IMR-90 (cell line): ENCODE results near the gene SLC66A2. TPM values are rescaled to one million over a fixed set of nuclear protein-coding genes. Genes with fewer than 3 reads are reported as not detected.

ENCODE experiments used
- ATAC-seq: fragments of 200-7000 bp; cut with Tn5 transposase; 2 replicates; pipeline ENCODE4 v1.9.1; 2020; ENCODE audit warnings: low read depth, mild to moderate bottlenecking, moderate library complexity
- BruUV-seq: library from RNA; stranded (reverse); fragments of 400-500 nt; replicated peaks from 2 replicates; lab custom pipeline; 2021; lab: Mats Ljungman, UMichigan
- CTCF ChIA-PET: fragments of 300-600 bp; formaldehyde crosslinking; extraction: SDS; loops from one replicate; lab custom pipeline; 2021; ENCODE audit warnings: antibody characterized with exemption; lab: Yijun Ruan, JAX
- POLR2A ChIA-PET: fragments of 300-600 bp; sonication (Branson Sonifier 250); formaldehyde crosslinking; loops from one replicate; lab custom pipeline; 2022; ENCODE audit warnings: antibody characterized with exemption; ENCODE audit not compliant: unreplicated experiment; lab: Charles Lee
- DNase-seq: peaks from one replicate; pipeline ENCODE4 v3.0.0; 2013
- H2AFZ ChIP-seq: replicated peaks from 2 replicates; pipeline ENCODE3; 2013; ENCODE audit warnings: low read length, mild to moderate bottlenecking; ENCODE audit not compliant: poor library complexity
- H2AK5ac ChIP-seq: 2 replicates; pipeline ENCODE4 v1.6.1; 2013; ENCODE audit warnings: low read depth, low read length, inconsistent platforms
- H2AK9ac ChIP-seq: replicated peaks from 2 replicates; pipeline ENCODE3; 2013; ENCODE audit warnings: mild to moderate bottlenecking, low read depth, low read length, moderate library complexity; ENCODE audit not compliant: poor library complexity
- H2BK120ac ChIP-seq: 2 replicates; pipeline ENCODE4 v1.6.1; 2013; ENCODE audit warnings: low read depth, low read length, inconsistent platforms
- H2BK15ac ChIP-seq: 3 replicates; pipeline ENCODE4 v1.6.1; 2013; ENCODE audit warnings: low read depth, low read length, inconsistent platforms
- H2BK20ac ChIP-seq: 2 replicates; pipeline ENCODE4 v1.6.1; 2013; ENCODE audit warnings: low read depth, mild to moderate bottlenecking, inconsistent platforms, low read length, moderate library complexity
- H2BK5ac ChIP-seq: 2 replicates; pipeline ENCODE4 v1.6.1; 2013; ENCODE audit warnings: mild to moderate bottlenecking, low read depth, low read length, inconsistent platforms; ENCODE audit not compliant: poor library complexity, severe bottlenecking
- H3K14ac ChIP-seq: replicated peaks from 2 replicates; pipeline ENCODE4 v1.6.1; 2013; ENCODE audit warnings: low read depth, low read length, inconsistent platforms
- H3K18ac ChIP-seq: 2 replicates; pipeline ENCODE4 v1.6.1; 2013; ENCODE audit warnings: low read depth, low read length, control low read depth
- H3K23ac ChIP-seq: 2 replicates; pipeline ENCODE4 v1.6.1; 2013; ENCODE audit warnings: low read depth, low read length, inconsistent platforms
- H3K27ac ChIP-seq: 2 replicates; pipeline ENCODE4 v1.5.1; 2013; ENCODE audit warnings: mild to moderate bottlenecking, control low read depth, low read length; ENCODE audit not compliant: insufficient read depth
- H3K27me3 ChIP-seq: 2 replicates; pipeline ENCODE4 v1.6.1; 2013; ENCODE audit warnings: low read length; ENCODE audit not compliant: control insufficient read depth, insufficient read depth
- H3K36me3 ChIP-seq: 2 replicates; pipeline ENCODE4 v1.6.1; 2013; ENCODE audit warnings: low read length, mixed read lengths; ENCODE audit not compliant: control insufficient read depth, insufficient read depth
- H3K4ac ChIP-seq: 2 replicates; pipeline ENCODE4 v1.6.1; 2013; ENCODE audit warnings: low read depth, low read length, inconsistent platforms
- H3K4me1 ChIP-seq: 2 replicates; pipeline ENCODE4 v1.6.1; 2013; ENCODE audit warnings: low read length, mixed read lengths; ENCODE audit not compliant: control insufficient read depth, insufficient read depth
- H3K4me2 ChIP-seq: 2 replicates; pipeline ENCODE4 v1.6.1; 2013; ENCODE audit warnings: low read depth, mild to moderate bottlenecking, control low read depth, low read length, moderate library complexity
- H3K4me3 ChIP-seq: 2 replicates; pipeline ENCODE4 v1.5.1; 2013; ENCODE audit warnings: low read depth, mild to moderate bottlenecking, control low read depth, low read length, moderate library complexity; ENCODE audit not compliant: insufficient read depth
- H3K56ac ChIP-seq: 2 replicates; pipeline ENCODE4 v1.6.1; 2013; ENCODE audit warnings: low read length, inconsistent platforms; ENCODE audit not compliant: insufficient read depth; ENCODE audit errors: extremely low read depth
- H3K79me1 ChIP-seq, 2 experiments: 2 replicates each; pipeline ENCODE4 v1.6.1; 2013; ENCODE audit warnings: low read length in 2 of 2, inconsistent platforms in 1 of 2, low read depth in 1 of 2
- H3K9ac ChIP-seq: 2 replicates; pipeline ENCODE4 v1.6.1; 2013; ENCODE audit warnings: low read depth, low read length, control low read depth
- H3K9me1 ChIP-seq: 2 replicates; pipeline ENCODE4 v1.6.1; 2013; ENCODE audit warnings: low read length, inconsistent platforms; ENCODE audit not compliant: insufficient read depth
- H3K9me3 ChIP-seq: 2 replicates; pipeline ENCODE4 v1.6.1; 2013; ENCODE audit warnings: low read length; ENCODE audit not compliant: control insufficient read depth, insufficient read depth
- H4K20me1 ChIP-seq: 2 replicates; pipeline ENCODE4 v1.6.1; 2013; ENCODE audit warnings: low read length, inconsistent platforms; ENCODE audit not compliant: insufficient read depth
- H4K5ac ChIP-seq: 2 replicates; pipeline ENCODE4 v1.6.1; 2013; ENCODE audit warnings: mild to moderate bottlenecking, low read depth, low read length, control low read depth
- H4K8ac ChIP-seq, 2 experiments: 2 replicates each; pipeline ENCODE4 v1.6.1; 2013; ENCODE audit warnings: low read depth in 2 of 2, low read length in 2 of 2, control low read depth in 1 of 2, inconsistent platforms in 1 of 2
- H4K91ac ChIP-seq: 2 replicates; pipeline ENCODE4 v1.6.1; 2013; ENCODE audit warnings: low read depth, low read length, inconsistent platforms; ENCODE audit not compliant: insufficient read depth
- BHLHE40 ChIP-seq: fragments of 150-350 bp; IDR thresholded peaks from 2 replicates; pipeline ENCODE4 v1.6.1; 2016; ENCODE audit warnings: mild to moderate bottlenecking, low read depth, low read length
- CEBPB ChIP-seq: IDR thresholded peaks from 2 replicates; pipeline ENCODE4 v1.6.1; 2012; ENCODE audit warnings: low read depth, low read length, improper control_type of control experiment
- CHD1 ChIP-seq: IDR thresholded peaks from 2 replicates; pipeline ENCODE4 v1.6.1; 2012; ENCODE audit warnings: low read depth, low read length, improper control_type of control experiment
- CTCF ChIP-seq: conservative IDR thresholded peaks from 2 replicates; pipeline ENCODE4 v1.5.1; 2012; ENCODE audit warnings: mild to moderate bottlenecking, low read depth, low read length, improper control_type of control experiment
- ELK1 ChIP-seq: fragments of 150-350 bp; IDR thresholded peaks from 2 replicates; pipeline ENCODE4 v1.6.1; 2016; ENCODE audit warnings: low read depth, mild to moderate bottlenecking, low read length, moderate library complexity, borderline replicate concordance
- FOS ChIP-seq: fragments of 150-350 bp; IDR thresholded peaks from 2 replicates; pipeline ENCODE4 v1.6.1; 2016; ENCODE audit warnings: low read depth, low read length
- MAFK ChIP-seq: IDR thresholded peaks from 2 replicates; pipeline ENCODE4 v1.6.1; 2012; ENCODE audit warnings: low read depth, low read length, improper control_type of control experiment
- MAZ ChIP-seq: IDR thresholded peaks from 2 replicates; pipeline ENCODE4 v1.6.1; 2012; ENCODE audit warnings: low read depth, mild to moderate bottlenecking, low read length, improper control_type of control experiment, moderate library complexity, borderline replicate concordance
- MXI1 ChIP-seq: IDR thresholded peaks from 2 replicates; pipeline ENCODE4 v1.6.1; 2012; ENCODE audit warnings: low read depth, mild to moderate bottlenecking, low read length, moderate library complexity, borderline replicate concordance
- NFE2L2 ChIP-seq: fragments of 150-350 bp; IDR thresholded peaks from 2 replicates; pipeline ENCODE4 v1.6.1; 2016; ENCODE audit warnings: low read depth, mild to moderate bottlenecking, low read length
- POLR2A ChIP-seq: IDR thresholded peaks from 2 replicates; pipeline ENCODE4 v1.6.1; 2012; ENCODE audit warnings: mild to moderate bottlenecking, low read depth, low read length
- RAD21 ChIP-seq: IDR thresholded peaks from 2 replicates; pipeline ENCODE4 v1.6.1; 2012; ENCODE audit warnings: low read length, improper control_type of control experiment
- RCOR1 ChIP-seq: IDR thresholded peaks from 2 replicates; pipeline ENCODE4 v1.6.1; 2012; ENCODE audit warnings: mild to moderate bottlenecking, low read length, improper control_type of control experiment; ENCODE audit not compliant: insufficient replicate concordance
- RFX5 ChIP-seq: IDR thresholded peaks from 2 replicates; pipeline ENCODE4 v1.8.0; 2012; ENCODE audit warnings: low read depth, mild to moderate bottlenecking, low read length, moderate library complexity
- SMC3 ChIP-seq: fragments of 150-350 bp; IDR thresholded peaks from 2 replicates; pipeline ENCODE4 v1.6.1; 2016; ENCODE audit warnings: low read depth, mild to moderate bottlenecking, antibody characterized with exemption, low read length, moderate library complexity
- USF2 ChIP-seq: fragments of 150-350 bp; IDR thresholded peaks from 2 replicates; pipeline ENCODE4 v1.6.1; 2017; ENCODE audit warnings: mild to moderate bottlenecking, antibody characterized with exemption, low read length, low read depth
- WGBS, 2 experiments: methylation state at CpG; one replicate each; pipeline versions ENCODE4 v1.1.5 to v1.1.7; 2013; ENCODE audit warnings: missing lambda C conversion rate in 2 of 2; ENCODE audit not compliant: insufficient read length in 1 of 2; ENCODE audit errors: extremely low coverage in 2 of 2; 5-methylcytosine and 5-hydroxymethylcytosine counted together
- dilution Hi-C: fragments of 300-500 bp; cut with HindIII; formaldehyde crosslinking; loops from one replicate; pipeline ENCODE4 v1.14.3; 2018; ENCODE audit warnings: low sequenced_read_pairs; ENCODE audit not compliant: unreplicated experiment
- in situ Hi-C: fragments of 300-500 bp; cut with MboI; formaldehyde crosslinking; loops from 3 replicates; pipeline ENCODE4 v1.14.3; 2019; ENCODE audit warnings: low sequenced_read_pairs, inconsistent platforms, mixed read lengths
- intact Hi-C: fragments of 100-400 bp; cut with micrococcal nuclease; formaldehyde crosslinking; loops from 2 replicates; pipeline ENCODE4 v1.10.0; 2022
- polyA plus RNA-seq, 3 experiments: library from polyadenylated mRNA; depleted of rRNA; stranded (reverse); fragments of >200 nt; gene quantifications; 2 replicates each; pipeline ENCODE4 v1.2.3, GENCODE V29; 2012; ENCODE audit warnings: low replicate concordance in 1 of 3
- total RNA-seq: library from RNA; depleted of rRNA; stranded (reverse); fragments of >200 nt; gene quantifications from 2 replicates; pipeline ENCODE4 v1.2.3, GENCODE V29; 2012

Gene SLC66A2
- total and polyA plus RNA-seq, 2 of the 4 experiments (the other 2 are of a cell fraction), result 17.6 to 23.5 TPM

- Histone ChIP-seq H2AK9ac (no peak overlapping the region), H3K9me3 (peaks cover 4% of the 10 kb centered on the region; the same call in 1 of the 2 replicates), H3K4ac (no peak overlapping the region), H2BK5ac (no peak overlapping the region), H4K5ac (no peak overlapping the region), H3K4me3 (no peak overlapping the region), H3K27ac (no peak overlapping the region), H3K9ac (no peak overlapping the region), H3K79me1 (peaks cover 25 to 86% of the 10 kb centered on the region in 2 experiments), H2BK120ac (no peak overlapping the region), H2BK15ac (no peak overlapping the region), H4K91ac (no peak overlapping the region), H3K23ac (no peak overlapping the region), H3K36me3 (peaks cover 60% of the 10 kb centered on the region), H2AFZ (no peak overlapping the region), H3K27me3 (no peaks in the 10 kb centered on the region), H3K4me2 (no peak overlapping the region), H4K20me1 (peaks cover 57% of the 10 kb centered on the region), H2BK20ac (no peak overlapping the region), H3K9me1 (peaks cover 8% of the 10 kb centered on the region), H2AK5ac (no peak overlapping the region), H3K4me1 (no peaks in the 10 kb centered on the region), H3K14ac (no peak overlapping the region), H3K56ac (no peak overlapping the region), H3K18ac (no peak overlapping the region), H4K8ac (no peak overlapping the region)
- dilution Hi-C loops (no loop called here), in situ Hi-C loops (no loop called here), intact Hi-C loops (no loop called here)
- ChIA-PET POLR2A (no interaction called here), CTCF (no interaction called here)
- DNase-seq (no peak), ATAC-seq (no peak)
- WGBS, 2 experiments, result no CpG with 5 or more reads among the region's 5 CpGs
- no peak for TF ChIP-seq USF2
- no peak for TF ChIP-seq CHD1
- no peak for TF ChIP-seq RAD21
- no peak for TF ChIP-seq SMC3
- TF ChIP-seq MAZ, result no peak
- TF ChIP-seq NFE2L2, result no peak
- no peak for TF ChIP-seq POLR2A
- TF ChIP-seq RFX5, result no peak
- TF ChIP-seq BHLHE40, result no peak
- no peak for TF ChIP-seq MXI1
- no peak for TF ChIP-seq CTCF
- no peak for TF ChIP-seq RCOR1
- TF ChIP-seq FOS, result no peak
- TF ChIP-seq ELK1, result no peak
- TF ChIP-seq MAFK, result no peak
- no peak for TF ChIP-seq CEBPB
- no TSS peak for BruUV-seq
Measured at GRCh38 chr18:79939096-79939495, 12.4 kb downstream of the SLC66A2 start.
